ENCODE data around the gene CYRIA.

The CYRIA gene

DNA sequence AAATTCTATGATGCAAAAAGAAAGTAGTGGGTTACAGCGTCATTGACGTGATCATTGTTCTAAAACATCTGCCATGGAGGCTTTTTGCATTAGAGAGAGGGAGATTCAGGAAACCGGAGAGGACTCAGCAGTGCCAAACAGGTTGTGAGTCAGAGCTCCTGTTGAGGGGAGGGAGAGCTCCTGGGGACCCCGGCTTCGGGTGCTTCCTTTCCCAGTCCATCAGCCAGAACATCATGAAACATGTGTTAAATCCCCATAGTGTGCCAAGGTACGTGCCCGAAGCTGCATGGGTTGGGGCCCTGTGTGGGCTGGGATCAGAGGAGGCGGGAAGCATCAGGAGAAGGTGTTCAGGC, 791 bp upstream of the CYRIA start:
- no peak for DNase-seq

DNA sequence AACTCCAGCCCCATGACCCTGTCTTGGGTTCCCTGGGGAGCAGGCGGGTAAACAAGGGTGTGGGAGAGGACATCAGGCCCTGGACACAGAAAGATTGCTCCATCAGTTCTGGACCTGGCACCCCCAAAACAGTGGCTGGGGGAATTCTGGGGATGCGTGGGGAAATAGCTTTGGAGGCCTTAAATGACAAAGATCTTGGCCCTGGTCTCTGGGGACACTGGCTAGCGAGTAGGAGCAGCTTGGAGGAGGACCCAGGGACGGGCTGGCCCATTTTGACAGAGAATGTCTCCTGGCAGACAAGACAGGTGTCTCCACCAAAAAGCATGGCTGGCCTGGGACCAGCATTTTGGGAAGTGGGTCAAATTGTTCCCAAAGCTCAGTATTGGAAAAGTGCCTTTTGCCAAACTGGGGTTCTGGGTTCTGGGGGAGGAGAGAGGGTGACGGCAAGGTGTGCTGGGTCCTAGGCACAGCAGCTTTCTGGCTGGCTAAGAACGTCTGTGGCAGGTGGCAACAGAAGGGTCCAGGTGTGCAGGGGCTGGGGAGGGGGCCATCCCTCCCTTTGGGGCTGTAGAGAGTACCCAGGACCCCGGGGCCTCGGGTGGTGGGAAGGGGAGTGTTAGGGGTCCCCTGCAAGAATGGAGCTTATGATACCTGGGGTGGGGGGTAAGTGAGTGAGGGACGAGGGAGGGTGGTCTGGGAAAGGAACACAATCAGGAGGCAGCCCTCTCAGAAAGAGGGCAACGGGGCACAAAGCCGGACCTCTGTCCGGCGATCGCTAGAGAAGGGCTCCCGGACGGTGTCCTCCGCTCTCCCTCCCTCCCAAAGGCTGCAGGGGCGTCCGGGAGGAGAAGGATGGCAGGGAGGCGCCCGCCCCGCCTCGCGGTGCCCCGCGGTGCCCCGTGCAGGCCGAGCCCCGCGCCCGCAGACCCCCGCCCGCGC, 556 bp downstream of the CYRIA start:
- no peak for DNase-seq

DNA sequence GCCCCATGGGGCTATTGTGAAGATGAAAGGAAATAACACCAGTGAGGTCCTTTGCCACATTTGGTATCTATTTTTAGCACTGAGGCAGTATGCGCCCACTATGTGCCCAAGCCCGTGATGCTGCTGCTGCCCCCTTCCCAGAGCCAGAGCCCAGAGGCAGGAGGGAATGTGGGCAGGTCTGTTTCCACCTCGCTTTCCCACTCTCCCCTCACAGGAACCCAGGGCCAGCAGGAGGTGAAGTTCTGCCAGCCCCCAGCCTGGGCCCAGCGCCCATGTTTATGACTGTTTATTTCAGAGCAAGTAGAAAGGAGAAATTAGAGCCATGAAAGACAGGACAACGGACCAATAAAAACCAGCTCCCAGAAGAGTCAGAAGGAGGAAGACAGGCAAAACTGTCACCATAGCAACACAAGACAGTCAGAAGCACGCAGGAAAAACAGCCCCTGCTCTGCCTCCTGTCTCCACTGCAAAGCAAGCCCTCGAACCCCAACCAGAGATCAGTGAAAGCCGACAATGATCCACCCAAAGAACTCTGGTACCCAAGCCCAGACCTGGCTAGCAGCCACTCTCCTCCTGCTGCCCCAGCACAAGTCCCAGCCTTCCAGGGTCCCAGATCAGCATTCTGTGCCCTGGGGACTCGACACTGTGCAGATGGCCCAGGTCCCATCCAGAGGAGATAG, 1.4 kb downstream of the CYRIA start:
- no peak for DNase-seq

DNA sequence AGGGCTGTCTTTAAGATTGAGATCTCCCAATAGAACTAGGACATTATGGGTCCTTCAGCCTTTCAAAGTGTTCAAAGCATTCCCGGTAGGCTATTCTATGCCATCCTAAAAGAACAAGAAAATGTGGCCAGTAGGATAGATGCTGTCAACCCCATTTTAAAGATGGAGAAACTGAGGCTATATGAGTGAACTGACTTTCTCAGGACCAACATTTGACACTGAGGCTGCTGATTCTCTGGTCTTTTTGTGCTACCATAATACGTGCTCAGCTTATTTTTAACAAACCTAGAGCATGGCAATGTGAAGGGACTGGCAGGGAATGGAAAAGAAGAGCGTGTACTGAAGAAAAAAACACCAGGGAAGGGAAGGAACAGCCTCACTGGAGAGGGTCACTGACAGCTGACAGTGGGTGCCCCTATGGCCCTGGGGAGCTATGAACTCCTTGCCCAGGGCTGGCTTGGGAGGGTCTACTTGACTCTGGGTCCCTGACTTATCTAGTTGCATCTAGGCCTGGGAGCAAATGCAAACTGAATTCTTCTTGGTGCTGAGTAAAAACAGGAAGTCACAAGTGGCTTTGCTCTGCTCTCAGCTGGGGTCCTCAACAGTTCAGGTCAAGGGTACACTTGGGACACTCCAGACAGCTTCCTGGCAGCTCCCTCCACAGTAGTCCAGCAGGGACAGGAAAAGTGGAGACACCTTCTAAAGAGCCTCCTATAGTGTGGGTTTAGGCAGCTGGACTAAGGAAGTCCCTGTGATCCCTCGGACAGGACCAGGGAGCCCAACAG, 2.3 kb downstream of the CYRIA start:
- no peak for DNase-seq

DNA sequence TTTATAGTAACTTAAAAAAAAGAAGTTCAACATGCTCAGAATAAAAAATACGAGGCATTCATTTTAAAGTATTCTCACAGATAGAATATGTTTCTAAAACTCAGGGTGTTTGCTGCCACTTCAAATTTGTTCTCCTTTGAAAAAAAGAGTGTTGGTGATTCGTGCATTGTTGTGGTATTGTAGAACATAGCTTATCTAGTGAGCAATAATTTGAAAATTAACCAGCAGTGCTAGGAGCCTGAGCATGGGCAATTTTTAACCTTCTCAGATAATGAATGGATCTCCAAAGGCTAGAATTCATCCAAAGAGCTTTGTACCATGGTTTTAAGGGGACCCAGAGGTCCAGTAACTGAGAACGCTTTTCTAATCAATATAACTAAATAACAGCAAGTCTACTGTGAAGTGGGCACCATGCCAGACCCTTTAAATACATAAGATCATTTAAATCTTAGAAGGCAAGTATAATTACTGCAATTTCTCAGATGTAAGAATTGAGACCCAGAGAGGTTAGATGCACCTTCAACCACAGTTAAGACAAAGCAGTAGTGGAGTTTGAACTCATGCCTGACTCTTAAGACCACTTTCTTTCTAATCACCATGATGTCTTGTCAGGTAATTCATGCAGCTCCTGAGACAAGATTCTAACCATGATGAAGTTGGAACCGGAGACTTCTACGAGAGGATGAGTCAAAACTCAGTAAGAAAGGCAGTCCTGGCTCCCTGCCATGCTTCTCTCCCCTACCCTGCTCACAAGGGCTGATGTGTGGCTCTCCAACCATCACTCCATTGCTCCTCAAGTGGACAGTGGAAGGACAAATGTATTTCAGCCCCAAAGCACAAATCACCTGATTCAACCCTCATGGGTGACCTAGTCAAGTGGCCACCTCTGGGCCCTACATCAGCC, 3.4 kb downstream of the CYRIA start:
- DNase-seq, result no peak

DNA sequence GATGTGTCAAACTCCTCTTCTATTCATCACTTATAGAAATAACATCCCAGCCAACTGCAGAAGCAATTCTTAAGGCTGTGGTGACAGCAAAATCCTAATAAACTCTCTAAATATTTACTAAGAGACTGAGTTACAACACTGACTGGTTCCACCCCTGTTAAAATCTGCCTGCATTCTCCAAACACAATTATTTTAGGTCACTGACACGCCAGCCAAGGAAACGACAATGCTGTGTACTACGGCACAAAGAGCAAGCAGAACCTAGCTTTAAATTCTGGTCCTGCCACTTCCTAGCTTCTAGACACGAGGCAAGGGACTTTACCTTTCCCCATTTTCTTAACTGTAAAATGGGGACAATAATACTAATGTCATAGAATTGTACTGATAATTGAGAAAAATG, 4.1 kb downstream of the CYRIA start:
- DNase-seq, result no peak

DNA sequence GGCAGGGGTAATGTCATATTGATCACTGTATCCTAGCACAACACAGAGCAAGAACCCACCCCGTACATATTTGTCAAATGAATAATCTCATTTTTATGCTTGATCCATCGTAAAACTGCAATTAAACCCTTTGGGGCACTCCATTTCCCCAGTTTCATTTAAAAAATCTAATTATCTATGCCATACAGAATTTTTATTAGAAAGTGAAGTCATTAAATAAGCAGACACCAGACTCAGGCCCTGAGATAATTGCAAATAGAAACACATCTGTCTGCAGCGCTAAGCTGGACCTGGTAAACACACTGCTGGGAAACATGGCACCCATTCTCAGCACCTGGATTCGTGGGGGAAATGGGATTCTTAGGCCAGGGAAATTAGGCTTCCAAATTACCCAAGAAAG, 5.1 kb downstream of the CYRIA start:
- DNase-seq, result no peak

DNA sequence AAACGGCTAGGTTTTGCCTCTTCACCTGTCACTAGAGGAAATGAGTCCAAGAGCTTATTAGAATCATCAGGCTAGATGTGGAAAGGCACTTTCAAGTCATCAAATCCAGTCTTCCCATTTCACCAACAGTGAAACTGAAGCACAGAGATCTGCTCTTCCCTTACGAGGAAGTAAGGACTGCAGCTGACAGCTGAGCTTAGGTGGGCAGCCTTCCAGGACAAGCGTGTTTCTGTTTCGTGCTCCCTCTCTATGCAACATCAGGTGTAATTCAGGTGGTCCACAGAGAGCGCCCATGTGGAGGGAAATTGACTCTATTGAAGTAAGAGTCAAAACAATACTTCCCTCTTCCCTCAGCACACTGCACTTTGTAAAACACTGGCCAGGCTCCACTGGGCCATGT, 5.5 kb downstream of the CYRIA start:
- no peak for DNase-seq

DNA sequence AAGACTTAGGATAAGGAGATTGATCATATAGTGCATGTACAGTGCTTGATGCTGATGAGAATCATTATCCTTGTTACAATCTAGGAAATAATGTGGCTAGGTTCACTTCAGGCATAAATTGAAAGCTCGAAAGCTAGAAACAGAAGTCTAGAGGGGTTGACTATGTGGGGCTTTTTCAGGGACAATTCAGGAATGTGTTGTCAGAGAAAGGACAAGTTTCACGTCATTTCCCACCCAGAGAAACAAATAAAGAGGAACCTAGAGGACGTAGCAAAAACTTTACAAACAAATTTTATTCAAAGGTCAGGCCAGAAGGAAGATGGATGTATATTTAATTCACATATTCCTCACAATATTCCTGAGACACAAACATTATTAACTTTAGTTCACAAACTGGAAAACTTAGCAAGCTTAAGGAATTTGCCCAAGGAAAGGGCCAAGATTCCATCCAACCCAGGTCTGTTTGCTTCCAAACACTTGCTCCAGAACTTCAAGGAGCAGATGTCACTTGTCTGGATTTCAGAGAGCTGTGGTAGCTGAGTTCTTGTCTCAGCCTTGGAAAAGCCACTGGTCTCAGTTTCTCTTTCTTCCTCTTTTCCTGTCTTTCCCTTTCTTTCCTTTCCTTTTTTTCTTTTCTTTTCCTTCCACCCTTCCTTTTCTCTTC, 7.4 kb downstream of the CYRIA start:
- no peak for DNase-seq

DNA sequence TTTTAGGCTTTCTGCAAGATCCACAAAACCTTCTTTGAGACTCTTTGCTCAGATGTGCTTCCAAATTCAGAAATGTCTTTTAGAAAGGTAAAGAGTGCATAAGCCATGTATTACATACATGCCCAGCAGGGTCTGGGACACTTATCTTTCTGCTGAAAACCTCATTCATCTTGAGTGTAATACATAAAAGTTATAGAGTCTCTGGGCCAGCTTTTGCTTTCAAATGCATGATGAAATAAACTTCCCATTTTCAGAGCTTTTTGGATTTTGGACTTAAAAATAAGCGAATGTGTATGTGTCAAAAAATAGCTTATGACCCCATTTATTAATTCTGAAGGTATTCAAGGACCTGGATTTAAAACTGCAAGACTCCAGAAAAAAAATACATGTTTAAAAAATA, 8.0 kb downstream of the CYRIA start:
- no peak for DNase-seq

DNA sequence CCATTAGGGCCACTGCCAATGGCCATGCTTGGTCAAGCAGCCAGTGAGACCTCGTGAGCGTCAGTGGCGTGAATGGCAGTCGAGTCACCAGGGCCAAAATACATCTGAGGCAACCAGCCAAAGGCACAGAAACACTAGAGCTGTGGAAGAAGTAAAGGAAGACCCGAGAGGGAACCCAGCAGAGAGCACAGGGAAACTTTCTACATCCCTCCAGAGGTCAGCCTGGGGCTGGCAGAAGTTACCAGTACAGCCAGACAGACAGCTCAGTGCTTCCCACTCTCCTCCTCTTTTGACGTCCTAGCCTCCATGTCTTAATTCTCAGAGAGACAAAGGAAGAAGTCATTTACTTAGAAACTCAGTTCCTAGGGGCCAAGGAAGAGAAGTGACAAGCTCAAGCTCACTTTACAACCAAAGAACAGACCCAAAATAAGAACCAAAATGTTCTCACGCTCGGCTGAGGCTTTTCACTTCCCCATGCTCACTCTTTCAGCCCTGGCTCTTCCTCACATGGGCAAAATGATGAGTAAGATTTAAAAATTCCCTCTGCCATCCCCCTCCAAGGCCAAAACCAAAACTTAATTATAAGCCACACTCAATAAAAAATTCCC, 8.7 kb downstream of the CYRIA start:
- no peak for DNase-seq

DNA sequence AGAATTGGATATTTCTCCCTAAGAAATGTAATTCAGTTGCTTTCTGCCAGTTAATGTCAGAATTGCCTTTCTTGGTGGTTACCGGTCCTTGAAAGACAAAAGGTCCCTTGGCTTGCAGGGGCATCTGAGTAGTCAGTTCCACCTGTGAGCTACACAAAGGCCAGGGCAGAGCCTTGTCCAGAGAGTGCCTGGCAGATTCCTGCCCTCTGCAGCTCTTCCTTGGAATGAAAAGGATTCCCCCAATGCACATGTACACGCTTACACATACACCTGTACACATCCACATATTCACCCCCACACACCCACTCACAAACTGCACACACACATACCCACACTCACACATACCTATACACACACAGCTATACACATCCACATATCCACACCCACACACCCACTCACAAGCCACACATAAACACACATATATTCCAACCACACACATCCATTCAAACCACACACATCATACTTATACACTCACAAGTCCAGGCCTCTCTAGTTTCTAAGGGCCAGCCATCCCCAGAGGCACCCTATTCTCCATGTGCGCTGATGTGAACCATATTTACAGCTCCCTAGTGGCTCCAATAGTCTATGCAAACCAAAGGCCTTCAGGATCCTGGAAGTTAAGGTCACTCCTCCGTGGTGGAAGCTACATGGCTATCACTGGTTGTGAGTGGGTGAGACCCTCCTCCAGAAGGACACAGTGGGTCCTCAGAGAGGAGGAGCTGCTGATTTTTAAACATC, 9.6 kb downstream of the CYRIA start:
- no peak for DNase-seq

DNA sequence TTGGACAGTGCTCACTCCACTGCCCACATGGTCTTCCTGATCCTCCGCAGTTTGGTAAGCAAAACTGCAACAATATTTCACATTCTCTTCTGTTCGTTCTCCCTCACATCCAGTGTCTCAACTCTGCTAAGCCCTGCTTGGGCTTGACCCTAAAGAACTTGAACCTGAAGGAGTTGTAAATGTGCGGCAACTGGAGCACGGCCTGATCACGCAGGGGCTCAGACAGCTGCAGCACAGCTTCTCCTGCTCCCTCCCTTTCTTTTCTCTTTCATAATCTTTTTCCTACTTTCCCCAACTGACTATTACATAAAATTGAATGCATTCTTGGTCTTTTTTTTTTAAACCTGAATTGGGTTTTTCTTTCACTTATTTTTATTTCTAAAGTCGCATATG, 10.2 kb downstream of the CYRIA start:
- DNase-seq, result no peak

DNA sequence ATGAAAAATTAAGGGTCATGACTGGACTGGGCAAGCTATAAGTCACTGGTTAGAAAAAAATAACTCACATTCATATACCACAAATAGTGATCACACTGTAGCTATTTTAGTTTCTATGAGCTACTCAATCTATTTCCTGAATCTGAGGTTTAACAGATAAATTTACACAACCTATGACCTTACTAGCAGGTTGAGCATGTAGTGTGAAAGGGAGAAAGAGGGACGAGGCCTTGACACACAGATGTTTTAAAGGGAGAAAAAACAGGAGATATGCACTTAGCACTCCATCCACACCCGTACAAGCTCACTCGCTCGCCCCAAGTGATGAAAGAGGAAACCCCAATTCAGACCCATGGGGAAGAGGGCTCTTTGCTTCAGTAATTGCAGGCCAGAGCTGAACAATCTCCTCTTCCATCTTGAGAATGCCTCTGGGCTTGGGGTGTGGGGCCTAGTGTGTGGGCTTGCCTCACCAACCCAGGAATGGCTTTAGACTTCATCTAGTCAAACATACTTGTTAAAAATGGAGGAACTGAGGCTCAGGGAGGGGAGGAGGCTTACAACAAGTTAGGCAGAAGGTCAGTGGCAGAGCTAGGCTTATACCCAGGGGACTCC, 10.7 kb downstream of the CYRIA start:
- no peak for DNase-seq

DNA sequence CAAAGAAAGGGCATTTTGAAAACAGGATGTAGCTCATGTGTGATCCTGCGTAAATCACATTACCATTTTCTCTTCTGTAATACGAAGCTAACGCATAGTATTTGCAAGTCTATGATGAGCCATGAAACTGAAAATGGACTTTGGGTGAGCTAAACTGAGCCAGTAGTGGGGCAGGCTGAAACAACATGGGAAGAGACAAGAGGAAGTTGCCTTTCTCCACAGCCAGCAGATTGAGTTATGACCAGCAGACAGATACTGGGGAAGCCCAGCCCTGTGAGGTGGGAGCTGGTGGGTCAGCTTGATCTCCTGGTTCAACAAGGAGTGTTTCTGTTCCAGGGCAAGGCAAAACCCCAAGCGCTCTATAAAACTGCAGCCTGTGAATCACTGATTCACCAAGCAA, 11.8 kb downstream of the CYRIA start:
- no peak for DNase-seq

DNA sequence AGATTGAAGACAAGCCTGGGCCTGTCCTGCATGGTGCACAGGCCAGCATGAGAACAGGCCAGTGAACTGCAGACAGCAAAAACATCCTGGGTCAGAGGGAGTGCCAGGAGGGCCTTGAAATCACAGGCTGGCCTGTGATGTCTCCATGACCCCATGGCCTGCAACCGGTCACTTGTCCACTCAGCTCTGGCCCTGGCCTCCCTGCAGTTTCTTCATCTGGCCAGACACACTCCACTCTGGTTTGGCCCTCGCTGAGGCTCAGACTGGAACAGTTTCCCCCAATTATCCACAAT, 12.6 kb downstream of the CYRIA start:
- DNase-seq, result no peak

DNA sequence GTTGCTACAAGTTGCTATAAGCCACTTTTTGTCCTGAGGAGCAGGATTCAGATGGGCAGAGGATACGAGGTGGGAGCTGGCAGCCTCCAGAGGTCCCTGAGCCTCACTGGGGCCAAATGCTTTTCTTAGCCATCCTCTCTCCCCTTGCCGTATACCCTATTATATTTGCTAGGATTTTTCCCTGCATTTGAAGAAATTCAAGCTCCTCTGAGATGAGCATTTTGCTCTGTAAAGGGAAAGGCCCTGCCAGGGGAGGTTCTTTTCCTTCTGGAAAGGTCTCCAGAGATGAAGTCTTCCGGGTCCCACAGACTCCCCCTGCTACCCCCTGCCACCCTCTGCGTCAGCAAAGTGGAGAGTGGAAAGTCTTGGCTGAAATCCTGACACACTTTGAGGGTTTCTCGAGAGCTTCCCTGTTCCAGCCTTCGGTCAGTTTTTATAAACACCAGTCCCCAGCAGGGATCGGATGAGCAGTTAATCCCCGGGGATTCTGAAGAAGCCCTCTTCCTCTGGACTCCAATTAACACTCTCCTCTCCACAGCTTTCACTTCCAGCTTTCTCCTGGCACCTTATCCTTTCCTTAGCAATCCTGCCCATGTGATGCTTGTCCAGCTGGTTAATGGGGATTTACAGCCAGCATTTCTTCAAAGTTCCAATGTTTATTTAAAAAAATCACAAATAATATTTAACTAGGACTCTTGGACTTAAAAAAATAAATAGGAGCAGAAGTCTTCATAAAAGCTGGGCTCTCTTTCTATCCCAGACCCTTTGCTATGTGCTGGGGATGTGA, 13.1 kb downstream of the CYRIA start:
- DNase-seq, result no peak

DNA sequence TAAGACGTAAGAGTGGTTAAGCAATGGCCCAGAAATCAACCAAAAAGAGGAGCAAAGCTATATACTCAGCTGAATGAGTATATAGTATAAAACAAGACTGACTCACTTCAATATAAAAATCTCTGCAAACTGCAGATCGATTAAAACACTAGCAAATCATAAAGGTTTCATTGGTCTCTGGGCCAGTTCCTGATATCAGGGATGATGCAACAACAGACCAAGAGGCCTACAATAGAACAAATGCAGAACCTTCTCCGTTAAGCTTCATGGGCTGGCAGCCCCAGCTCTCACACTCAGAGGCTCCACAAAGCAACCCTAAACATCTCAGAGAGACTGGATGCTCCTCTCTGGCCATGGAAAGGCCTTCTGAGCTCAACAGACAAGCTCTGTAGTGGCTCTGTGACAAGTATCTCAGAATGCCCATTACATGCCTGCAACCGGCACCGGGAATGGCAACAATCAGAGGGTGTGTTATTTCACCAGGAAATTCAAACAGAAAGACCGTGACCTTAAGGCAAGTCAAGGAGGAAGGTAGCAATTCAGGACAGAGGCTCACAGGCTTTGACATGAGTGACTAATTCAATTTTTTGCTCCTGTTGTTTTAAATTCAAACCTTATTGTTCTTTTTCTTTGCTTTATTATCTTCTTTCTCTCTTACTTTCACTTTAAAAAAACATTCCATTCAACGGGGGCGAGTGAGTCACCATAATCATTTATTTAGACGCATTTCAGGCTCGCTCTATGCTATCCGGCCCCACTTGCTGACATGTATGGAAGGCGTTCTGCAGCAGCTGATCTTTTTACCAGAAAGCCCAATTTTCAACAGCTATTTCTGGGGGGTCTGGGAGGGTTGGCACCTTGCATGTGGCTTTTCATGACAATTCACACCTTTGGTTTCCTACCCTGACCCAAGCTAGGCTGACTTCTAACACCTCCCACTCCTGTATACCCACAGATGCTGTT, 15.1 kb downstream of the CYRIA start:
- DNase-seq, result no peak

All from NCI-H2029 treated with DMSO at 0.1 percent for 48 hours (cell line).